ENCODE measurements around the gene PAQR8.

The PAQR8 gene

GRCh38 chr6:52352239-52353018, 9.5 kb upstream of the PAQR8 start:
- TF ChIP-seq REST (IDR thresholded peaks at IDR 0.05; ENCODE audit: low read depth) (no peak), EP300 (IDR thresholded peaks at IDR 0.05; ENCODE audit: borderline replicate concordance) (no peak), MAX (IDR thresholded peaks at IDR 0.05) (0 out of 2 replicates have a peak, but pooled peaks have one; percentile 22), YY1 (IDR thresholded peaks at IDR 0.05; ENCODE audit: low read depth) (no peak), ZBTB7A (IDR thresholded peaks at IDR 0.05; ENCODE audit: low read depth) (no peak)

- no peak for TF ChIP-seq TCF12 (IDR thresholded peaks at IDR 0.05; ENCODE audit: low read depth)
These were observed 5.9 kb upstream of the PAQR8 start for GRCh38 chr6:52356017-52356416.

- no peak for TF ChIP-seq TCF12 (IDR thresholded peaks at IDR 0.05; ENCODE audit: low read depth)
- TF ChIP-seq RAD21 (IDR thresholded peaks at IDR 0.05; ENCODE audit: low read depth) = no peak
- no peak for TF ChIP-seq EGR1 (IDR thresholded peaks at IDR 0.05)
- TF ChIP-seq NFIC (IDR thresholded peaks at IDR 0.05) = no peak
- no peak for TF ChIP-seq TAF1 (IDR thresholded peaks at IDR 0.05; ENCODE audit: low read depth)
- no peak for TF ChIP-seq TEAD4 (IDR thresholded peaks at IDR 0.05)
- no peak for TF ChIP-seq YY1 (IDR thresholded peaks at IDR 0.05; ENCODE audit: low read depth)
- no peak for TF ChIP-seq MAX (IDR thresholded peaks at IDR 0.05)
- no peak for TF ChIP-seq CEBPB (IDR thresholded peaks at IDR 0.05)
- no peak for TF ChIP-seq REST (IDR thresholded peaks at IDR 0.05; ENCODE audit: low read depth)
- TF ChIP-seq USF1 (IDR thresholded peaks at IDR 0.05) = no peak
- no peak for TF ChIP-seq FOXM1 (IDR thresholded peaks at IDR 0.05; ENCODE audit: borderline replicate concordance, low read depth)
- no peak for TF ChIP-seq EP300 (IDR thresholded peaks at IDR 0.05; ENCODE audit: borderline replicate concordance)
- no peak for TF ChIP-seq CREB1 (IDR thresholded peaks at IDR 0.05; ENCODE audit: low read depth)
- no peak for TF ChIP-seq ZBTB7A (IDR thresholded peaks at IDR 0.05; ENCODE audit: low read depth)
These were observed 2.5 kb upstream of the PAQR8 start for GRCh38 chr6:52359403-52359802.

- TF ChIP-seq EP300 (IDR thresholded peaks at IDR 0.05; ENCODE audit: borderline replicate concordance) (no peak), USF1 (IDR thresholded peaks at IDR 0.05) (no peak)
These were observed 1.9 kb upstream of the PAQR8 start for GRCh38 chr6:52360028-52360427.

GRCh38 chr6:52360601-52361413, 1.1 kb upstream of the PAQR8 start:
- TF ChIP-seq CEBPB (IDR thresholded peaks at IDR 0.05) (no peak), ZBTB7A (IDR thresholded peaks at IDR 0.05; ENCODE audit: low read depth) (no peak), REST (IDR thresholded peaks at IDR 0.05; ENCODE audit: low read depth) (no peak), TCF12 (IDR thresholded peaks at IDR 0.05; ENCODE audit: low read depth) (no peak), YY1 (IDR thresholded peaks at IDR 0.05; ENCODE audit: low read depth) (no peak), EGR1 (IDR thresholded peaks at IDR 0.05) (no peak), EP300 (IDR thresholded peaks at IDR 0.05; ENCODE audit: borderline replicate concordance) (no peak), USF1 (IDR thresholded peaks at IDR 0.05) (no peak), NFIC (IDR thresholded peaks at IDR 0.05) (no peak), TAF1 (IDR thresholded peaks at IDR 0.05; ENCODE audit: low read depth) (no peak), TEAD4 (IDR thresholded peaks at IDR 0.05) (no peak), MAX (IDR thresholded peaks at IDR 0.05) (no peak), CREB1 (IDR thresholded peaks at IDR 0.05; ENCODE audit: low read depth) (no peak), FOXM1 (IDR thresholded peaks at IDR 0.05; ENCODE audit: borderline replicate concordance, low read depth) (no peak), RAD21 (IDR thresholded peaks at IDR 0.05; ENCODE audit: low read depth) (no peak)
